ENCODE measurements around the gene CNP.
"Not testable (repeated sequence)": the region's sequence is repeated elsewhere in the genome, so short reads cannot be mapped to it uniquely, and the experiment has no call there.

The CNP gene

DNA sequence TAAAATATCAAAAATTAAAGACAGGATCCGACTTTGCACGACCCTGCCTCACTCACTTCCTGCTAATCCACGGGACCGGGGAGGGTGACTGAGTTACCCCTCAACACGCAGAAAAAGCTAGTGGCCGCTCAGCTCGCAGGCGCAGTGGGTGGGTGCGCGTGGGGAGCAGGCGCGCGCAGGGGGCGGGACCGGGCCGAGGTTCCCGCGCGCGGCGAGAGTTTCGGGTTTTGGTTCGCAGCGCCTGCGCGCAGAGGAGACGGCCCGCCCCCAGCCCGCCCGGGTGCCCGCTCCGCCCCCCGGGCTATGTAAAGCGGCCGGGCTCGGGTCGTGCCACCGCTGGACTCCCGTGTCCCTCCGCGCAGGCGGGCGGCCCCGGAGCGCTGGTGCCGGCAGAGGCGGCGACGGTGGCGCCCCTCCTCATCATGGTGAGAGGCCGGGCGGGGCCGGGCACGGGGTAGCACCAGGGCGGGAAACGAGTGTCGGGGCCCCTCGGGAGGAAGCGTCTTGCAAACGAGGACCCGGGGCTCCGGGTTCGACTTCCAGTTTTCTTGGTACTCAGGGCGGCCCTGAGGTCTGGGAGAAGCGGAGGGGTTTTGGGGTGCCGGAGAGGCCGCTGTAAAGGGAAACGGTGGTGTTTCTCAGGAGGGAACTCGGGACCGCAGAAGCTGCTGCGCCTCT, at the start of gene CNP:
Gene CNP (plus strand): TSS at position 333 of the 678 bp plus-strand sequence. CDS start 90 bp downstream, at position 423.
- peak; percentile 85 for DNase-seq (ENCODE audit: low spot score)

- no peak for DNase-seq (ENCODE audit: low spot score)
Measured at GRCh38 chr17:41917192-41917591, 49.4 kb upstream of the CNP start.

GRCh38 chr17:41917679-41918313, 48.8 kb upstream of the CNP start:
- no peak for DNase-seq (ENCODE audit: low spot score)

DNA sequence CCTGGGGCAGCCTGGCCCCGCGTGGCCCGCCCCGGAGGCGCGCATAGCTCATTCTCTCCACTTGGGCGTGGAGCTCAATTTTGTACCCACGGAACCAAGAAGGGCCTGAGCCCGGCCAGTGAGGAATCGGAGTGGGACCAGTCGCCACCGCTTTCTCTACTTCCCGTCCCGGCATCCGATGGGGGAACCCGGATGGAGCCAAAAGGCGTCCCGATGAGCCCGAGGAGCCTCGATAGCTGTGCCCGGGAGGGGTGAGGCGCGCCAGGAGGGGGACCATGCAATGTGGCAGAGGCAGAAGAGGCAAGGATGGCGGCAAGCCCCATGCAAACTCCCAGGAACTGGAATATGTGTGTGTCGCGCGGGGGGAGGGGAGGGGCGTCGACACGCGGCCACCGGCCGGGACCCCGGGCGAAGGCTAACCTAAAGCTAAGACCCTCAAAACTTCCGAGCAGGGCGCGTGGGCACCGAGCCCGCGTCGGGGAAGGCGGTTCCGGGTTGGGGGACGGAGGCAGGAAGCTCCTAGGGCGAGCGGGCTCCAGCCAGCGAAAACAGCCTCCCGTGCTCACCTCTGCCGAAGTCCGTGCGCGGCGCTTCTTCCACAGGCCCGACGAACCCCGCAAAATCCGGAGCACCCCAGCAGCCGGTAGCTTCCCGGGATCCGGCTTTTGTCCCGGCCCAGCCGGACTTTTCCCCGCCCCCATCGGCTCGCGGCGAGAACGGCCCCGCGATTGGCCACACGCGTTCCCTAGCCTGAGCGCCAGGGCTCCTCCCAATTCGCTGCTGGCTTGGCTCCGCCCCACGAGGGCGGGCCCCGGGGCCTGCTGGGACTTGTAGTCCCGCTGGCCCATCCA, 48.1 kb upstream of the CNP start, which contains the start of gene ACLY:
Gene ACLY (minus strand): TSS at position 638 of the 851 bp plus-strand sequence. CDS start 5,078 bp downstream, outside the sequence.
- peak; percentile 96 for DNase-seq (ENCODE audit: low spot score)

DNA sequence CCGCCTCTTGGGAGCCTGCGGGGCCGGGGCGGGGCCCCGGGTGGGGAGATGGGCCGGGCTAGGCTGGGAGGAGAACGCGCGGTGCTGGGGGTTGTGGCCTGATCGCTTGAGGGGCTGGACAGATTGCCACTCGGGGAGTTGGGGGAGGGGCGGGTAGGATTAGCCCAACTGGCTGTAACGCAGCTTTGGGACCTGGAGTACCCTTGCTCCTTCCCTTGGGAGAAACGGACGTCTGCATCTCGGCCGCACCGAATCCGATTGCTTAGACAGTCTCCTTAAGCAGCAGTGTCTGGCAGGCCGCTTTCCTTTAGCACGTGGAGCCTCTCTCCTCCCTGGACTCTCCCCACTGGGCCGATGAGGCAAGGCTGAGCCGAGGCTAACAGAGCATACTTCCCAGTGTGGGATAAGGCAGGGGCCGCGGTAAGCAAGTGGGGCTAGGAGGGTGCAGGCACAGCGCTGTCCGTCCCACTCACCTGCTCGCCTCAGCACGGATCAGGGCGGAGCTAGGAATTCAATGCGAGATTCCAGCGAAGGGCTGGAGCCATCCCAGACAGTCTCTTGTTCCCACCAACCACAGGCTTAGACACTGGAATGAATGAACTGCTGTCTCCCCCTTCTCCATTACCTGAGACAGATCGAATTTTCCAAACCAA, 47.3 kb upstream of the CNP start:
- no peak for DNase-seq (ENCODE audit: low spot score)

GRCh38 chr17:41919840-41920579, 46.6 kb upstream of the CNP start:
- no peak for DNase-seq (ENCODE audit: low spot score)

DNA sequence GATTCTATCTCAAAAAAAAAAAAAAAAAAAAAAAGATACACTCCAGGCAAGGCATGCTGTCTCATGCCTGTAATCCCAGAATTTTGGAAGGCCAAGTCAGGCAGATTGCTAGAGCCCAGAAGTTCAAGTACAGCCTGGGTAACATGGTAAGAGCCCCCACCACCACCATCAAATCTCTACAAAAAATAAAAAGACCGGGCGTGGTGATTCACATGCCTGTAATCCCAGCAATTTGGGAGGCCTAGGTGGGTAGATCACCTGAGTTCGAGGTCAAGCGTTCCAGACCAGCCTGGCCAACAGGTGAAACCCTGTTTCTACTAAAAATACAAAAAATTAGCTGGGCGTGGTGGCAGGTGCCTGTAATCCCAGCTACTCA, 46.0 kb upstream of the CNP start:
- DNase-seq (ENCODE audit: low spot score), result no peak

GRCh38 chr17:41925991-41926590, 40.5 kb upstream of the CNP start:
- DNase-seq (ENCODE audit: low spot score), result no peak

GRCh38 chr17:41928693-41929251, 37.8 kb upstream of the CNP start:
- DNase-seq (ENCODE audit: low spot score), result no peak

DNA sequence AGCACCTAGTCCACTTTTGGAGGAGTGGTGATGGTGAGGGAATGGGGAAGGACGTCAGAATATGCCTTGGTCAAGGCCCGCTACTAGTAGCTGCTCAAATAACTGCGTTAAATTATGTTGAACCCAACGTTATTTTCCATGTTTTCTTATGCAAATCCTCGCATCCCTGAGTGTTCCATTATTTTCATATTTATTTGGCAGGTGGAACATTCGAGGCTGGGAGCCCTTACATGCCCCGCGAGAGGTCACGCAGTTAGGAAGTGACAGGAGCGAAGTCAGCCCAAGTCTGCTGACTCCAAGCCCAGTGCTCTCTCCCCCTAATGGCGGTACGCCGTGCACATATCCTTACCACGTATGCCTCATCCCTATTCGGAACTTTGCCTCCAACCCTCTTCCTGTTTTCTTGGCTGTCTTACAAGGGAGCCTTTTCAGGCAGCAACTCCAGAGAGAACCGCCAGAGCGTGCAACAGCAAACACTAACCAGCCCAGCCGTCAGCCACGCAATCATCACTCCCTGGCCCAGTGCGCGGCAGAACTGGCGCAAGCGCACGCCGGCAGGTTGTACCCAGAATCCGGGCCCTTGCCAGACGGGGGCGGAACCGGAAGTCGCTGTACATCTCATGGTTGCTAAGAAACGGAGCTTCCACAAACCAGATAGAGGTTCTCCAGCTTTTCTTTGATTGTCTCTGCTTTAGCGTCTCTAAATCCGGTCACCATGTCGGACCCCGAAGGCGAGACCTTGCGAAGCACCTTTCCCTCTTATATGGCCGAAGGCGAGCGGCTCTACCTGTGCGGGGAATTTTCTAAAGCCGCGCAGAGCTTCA, 36.4 kb upstream of the CNP start, which contains the start of gene ODAD4:
Gene ODAD4 (plus strand): TSS at position 609 of the 824 bp plus-strand sequence. CDS start 107 bp downstream, at position 716.
- DNase-seq (ENCODE audit: low spot score), result peak; percentile 95

DNA sequence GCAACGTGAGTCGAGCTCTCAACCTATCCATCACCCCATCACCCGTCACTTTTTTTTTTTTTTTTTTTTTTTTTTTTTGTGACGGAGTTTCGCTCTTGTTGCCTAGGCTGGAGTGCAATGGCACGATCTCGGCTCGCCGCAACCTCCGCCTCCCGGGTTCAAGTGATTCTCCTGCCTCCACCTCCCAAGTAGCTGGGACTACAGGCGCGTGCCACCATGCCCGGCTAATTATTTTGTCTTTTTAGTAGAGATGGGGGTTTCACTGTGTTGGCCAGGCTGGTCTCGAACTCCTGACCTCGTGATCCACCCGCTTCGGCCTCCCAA, 35.8 kb upstream of the CNP start:
- DNase-seq (ENCODE audit: low spot score), result not testable (repeated sequence)

DNA sequence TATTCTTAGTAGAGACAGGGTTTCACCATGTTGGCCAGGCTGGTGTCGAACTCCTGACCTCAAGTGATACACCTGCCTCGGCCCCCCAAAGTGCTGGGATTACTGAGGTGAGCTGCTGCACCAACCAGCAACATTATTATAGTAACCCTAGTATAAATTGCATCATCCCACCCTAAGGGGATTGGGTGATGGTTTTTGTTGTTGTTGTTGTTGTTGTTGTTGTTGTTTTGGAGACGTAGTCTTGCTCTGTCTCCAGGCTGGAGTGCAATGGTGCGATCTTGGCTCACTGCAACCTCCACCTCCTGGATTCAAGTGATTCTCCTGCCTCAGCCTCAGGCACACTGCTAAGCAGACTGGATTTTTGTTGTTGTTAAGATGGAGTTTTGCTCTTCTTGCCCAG, 34.9 kb upstream of the CNP start:
- DNase-seq (ENCODE audit: low spot score), result not testable (repeated sequence)

GRCh38 chr17:41932816-41933389, 33.7 kb upstream of the CNP start:
- no peak for DNase-seq (ENCODE audit: low spot score)

DNA sequence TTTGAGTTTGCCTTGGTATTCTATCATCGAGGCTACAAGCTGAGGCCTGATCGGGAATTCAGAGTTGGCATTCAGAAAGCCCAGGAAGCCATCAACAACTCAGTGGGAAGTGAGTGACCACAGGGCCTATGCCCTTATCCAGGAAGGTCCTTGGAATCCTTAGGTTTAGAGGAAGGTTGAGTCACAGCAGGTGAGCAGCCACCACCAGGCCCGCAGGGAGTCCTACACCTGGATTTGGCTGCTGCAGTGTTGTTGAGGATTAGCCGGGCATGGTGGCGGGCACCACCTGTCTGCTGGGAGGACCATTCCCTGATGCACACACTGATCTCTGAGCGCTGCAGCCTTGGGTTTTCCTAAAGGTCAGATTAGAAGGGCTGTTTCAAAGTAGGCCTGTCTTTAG, 31.0 kb upstream of the CNP start:
- DNase-seq (ENCODE audit: low spot score), result no peak

- DNase-seq (ENCODE audit: low spot score), result no peak
Measured at GRCh38 chr17:41937970-41938954, 28.3 kb upstream of the CNP start.

GRCh38 chr17:41939044-41939692, 27.4 kb upstream of the CNP start:
- no peak for DNase-seq (ENCODE audit: low spot score)

DNA sequence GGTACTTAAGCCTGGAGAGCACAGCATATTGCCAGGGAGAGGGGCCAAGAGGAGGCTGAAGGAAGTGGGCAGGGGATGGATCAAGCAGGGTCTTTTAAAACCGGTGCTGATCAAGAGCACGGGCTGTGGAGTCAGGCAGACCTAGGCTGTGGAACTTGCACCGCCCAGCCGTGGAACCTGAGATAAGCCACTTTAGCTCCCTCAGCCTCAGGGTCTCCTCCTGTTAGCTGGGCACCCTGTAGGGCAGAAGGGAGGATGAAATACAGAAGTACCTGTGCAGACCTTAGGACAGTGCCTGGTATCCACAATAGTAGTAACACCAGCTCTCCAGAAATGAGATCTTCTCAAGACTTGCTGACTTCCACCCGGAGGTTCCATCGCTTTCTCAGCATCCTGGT, 26.9 kb upstream of the CNP start:
- no peak for DNase-seq (ENCODE audit: low spot score)

GRCh38 chr17:41941168-41941567, 25.4 kb upstream of the CNP start:
- DNase-seq (ENCODE audit: low spot score), result no peak
